Astrocyte (in vitro differentiated cells and primary cell): Measurements from ENCODE around the gene MAT2A. TPM values are rescaled to one million over a fixed set of nuclear protein-coding genes. Genes with fewer than 3 reads are reported as not detected.

Source experiments
- DNase-seq: peaks from one replicate; pipeline ENCODE4 v3.0.0-alpha.2; 2010; ENCODE audit warnings: low read depth
- FAIRE-seq: peaks from 2 replicates; lab custom pipeline; 2011; peaks lifted over from hg19 to GRCh38; lab: Jason Lieb, UNC
- H2AFZ ChIP-seq: 2 replicates; pipeline ENCODE4 v1.6.0; 2012; ENCODE audit warnings: low read depth, low read length, inconsistent platforms
- H3K27ac ChIP-seq: 2 replicates; pipeline ENCODE4 v1.5.1; 2011; ENCODE audit warnings: low read depth, low read length, inconsistent platforms
- H3K27me3 ChIP-seq: 2 replicates; pipeline ENCODE4 v1.6.0; 2011; ENCODE audit warnings: low read length, inconsistent platforms; ENCODE audit not compliant: insufficient read depth
- H3K36me3 ChIP-seq: 2 replicates; pipeline ENCODE4 v1.5.1; 2011; ENCODE audit warnings: low read length, inconsistent platforms; ENCODE audit not compliant: insufficient read depth
- H3K4me1 ChIP-seq: 2 replicates; pipeline ENCODE4 v1.5.1; 2011; ENCODE audit warnings: low read length, inconsistent platforms; ENCODE audit not compliant: insufficient read depth
- H3K4me2 ChIP-seq: 2 replicates; pipeline ENCODE4 v1.6.0; 2012; ENCODE audit warnings: low read length, inconsistent platforms
- H3K4me3 ChIP-seq: 2 replicates; pipeline ENCODE4 v1.5.1; 2011; ENCODE audit warnings: low read depth, mild to moderate bottlenecking, low read length, inconsistent platforms; ENCODE audit not compliant: insufficient read depth
- H3K79me2 ChIP-seq: 2 replicates; pipeline ENCODE4 v1.6.0; 2012; ENCODE audit warnings: mild to moderate bottlenecking, low read length, inconsistent platforms; ENCODE audit not compliant: insufficient read depth
- H3K9ac ChIP-seq: 2 replicates; pipeline ENCODE4 v1.6.0; 2012; ENCODE audit warnings: mild to moderate bottlenecking, low read length, inconsistent platforms
- H3K9me3 ChIP-seq: 2 replicates; pipeline ENCODE4 v1.5.1; 2012; ENCODE audit warnings: low read depth, mild to moderate bottlenecking, low read length, inconsistent platforms; ENCODE audit not compliant: insufficient read depth
- H4K20me1 ChIP-seq: 2 replicates; pipeline ENCODE4 v1.6.0; 2012; ENCODE audit warnings: low read length, inconsistent platforms; ENCODE audit not compliant: insufficient read depth
- H3K27ac Mint-ChIP-seq: one replicate; pipeline ENCODE4 v1.8.0; 2021; ENCODE audit warnings: mild to moderate bottlenecking, mixed read lengths; ENCODE audit not compliant: unreplicated experiment
- H3K27me3 Mint-ChIP-seq: one replicate; pipeline ENCODE4 v1.8.0; 2021; ENCODE audit warnings: low read depth, mixed read lengths; ENCODE audit not compliant: unreplicated experiment
- H3K36me3 Mint-ChIP-seq: one replicate; pipeline ENCODE4 v1.8.0; 2021; ENCODE audit warnings: low read depth, mixed read lengths; ENCODE audit not compliant: unreplicated experiment
- H3K4me1 Mint-ChIP-seq: one replicate; pipeline ENCODE4 v1.8.0; 2021; ENCODE audit warnings: low read depth, mixed read lengths; ENCODE audit not compliant: unreplicated experiment
- H3K4me3 Mint-ChIP-seq: one replicate; pipeline ENCODE4 v1.8.0; 2021; ENCODE audit warnings: mild to moderate bottlenecking, moderate library complexity, mixed read lengths; ENCODE audit not compliant: unreplicated experiment
- H3K9me3 Mint-ChIP-seq: one replicate; pipeline ENCODE4 v1.8.0; 2021; ENCODE audit warnings: mild to moderate bottlenecking, mixed read lengths; ENCODE audit not compliant: unreplicated experiment
- CTCF ChIP-seq: IDR thresholded peaks from 2 replicates; pipeline ENCODE4 v1.5.1; 2011; ENCODE audit warnings: low read depth, mild to moderate bottlenecking, inconsistent platforms, low read length, moderate library complexity; ENCODE audit not compliant: insufficient read depth
- EZH2 ChIP-seq: IDR thresholded peaks from 2 replicates; pipeline ENCODE4 v1.6.1; 2012; ENCODE audit warnings: mild to moderate bottlenecking, low read length, inconsistent platforms; ENCODE audit not compliant: insufficient read depth
- total RNA-seq: library from RNA; stranded (reverse); gene quantifications from 2 replicates; pipeline ENCODE4 v1.2.1, GENCODE V29; 2021

Gene MAT2A
- total RNA-seq, 1 donor from 2014 or later, result 180 TPM

DNA sequence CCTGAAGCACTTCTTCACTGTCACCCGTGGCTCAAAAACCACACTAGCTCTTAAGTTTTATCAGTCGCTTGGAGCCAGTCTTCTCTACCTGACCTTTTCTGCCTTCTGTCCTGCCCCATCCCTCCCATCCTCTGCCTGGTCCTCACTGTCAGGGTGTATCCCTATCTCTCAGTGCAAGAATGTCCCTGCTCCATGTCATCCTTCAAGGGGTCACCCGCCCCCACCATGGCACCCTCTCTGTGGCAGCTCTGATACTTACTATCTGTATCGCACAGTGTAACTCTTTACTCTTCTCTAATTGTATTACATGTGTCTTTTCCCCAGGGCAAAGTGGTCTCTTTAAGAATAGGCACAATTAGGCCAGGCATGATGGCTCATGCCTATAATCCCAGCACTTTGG lies 49.7 kb downstream of the MAT2A start:
- no peak overlapping the region for H3K4me3 Mint-ChIP-seq
- Histone ChIP-seq H3K36me3 (no peaks in the 10 kb centered on the region), H3K79me2 (peaks cover 6% of the 10 kb centered on the region), H2AFZ (no peak overlapping the region), H3K4me3 (no peak overlapping the region), H4K20me1 (no peaks in the 10 kb centered on the region), H3K4me1 (peaks cover 38% of the 10 kb centered on the region), H3K27ac (no peak overlapping the region), H3K9me3 (no peaks in the 10 kb centered on the region), H3K4me2 (no peak overlapping the region), H3K9ac (no peak overlapping the region), H3K27me3 (no peaks in the 10 kb centered on the region)
- H3K36me3 Mint-ChIP-seq, result peaks cover 2% of the 10 kb centered on the region
- peak overlapping the region; percentile 37 for H3K27ac Mint-ChIP-seq
- DNase-seq (no peak), FAIRE-seq (no peak)
- peaks cover 3% of the 10 kb centered on the region for H3K9me3 Mint-ChIP-seq
- TF ChIP-seq CTCF, result no peak
- TF ChIP-seq EZH2, result no peak
- H3K4me1 Mint-ChIP-seq, result peaks cover 55% of the 10 kb centered on the region
- no peaks in the 10 kb centered on the region for H3K27me3 Mint-ChIP-seq

GRCh38 chr2:85589181-85589580 lies 50.2 kb downstream of the MAT2A start:
- FAIRE-seq, result no peak
- peaks cover 35% of the 10 kb centered on the region for H3K4me1 ChIP-seq

More at GRCh38 chr2:85589181-85589580, 50.2 kb downstream of the MAT2A start:
- peaks cover 6% of the 10 kb centered on the region for H3K79me2 ChIP-seq
- H3K36me3 ChIP-seq, result no peaks in the 10 kb centered on the region
- H3K9me3 ChIP-seq, result no peaks in the 10 kb centered on the region
- no peaks in the 10 kb centered on the region for H3K27me3 ChIP-seq
- H3K4me1 Mint-ChIP-seq, result peaks cover 53% of the 10 kb centered on the region
- H3K9ac ChIP-seq, result no peak overlapping the region
- peaks cover 3% of the 10 kb centered on the region for H3K9me3 Mint-ChIP-seq
- peaks cover 1% of the 10 kb centered on the region for H3K36me3 Mint-ChIP-seq
- H3K4me2 ChIP-seq, result no peak overlapping the region
- H3K4me3 Mint-ChIP-seq, result no peak overlapping the region
- no peaks in the 10 kb centered on the region for H4K20me1 ChIP-seq
- no peak for TF ChIP-seq CTCF
- H3K4me3 ChIP-seq, result no peak overlapping the region
- no peak for DNase-seq
- H3K27me3 Mint-ChIP-seq, result no peaks in the 10 kb centered on the region
- H3K27ac Mint-ChIP-seq, result no peak overlapping the region
- no peak overlapping the region for H2AFZ ChIP-seq
- H3K27ac ChIP-seq, result no peak overlapping the region
